ENCODE results near the gene SLAIN1.

GRCh38 chr13:77724092-77724491 lies 26.6 kb downstream of the SLAIN1 start:
- TF ChIP-seq CTCF (IDR thresholded peaks at IDR 0.05) (no peak), ZFX (IDR thresholded peaks at IDR 0.05; ENCODE audit: borderline replicate concordance) (no peak)

All from 22Rv1 (cell line).